GM19328 (cell line): ENCODE results near the gene S100P.
"Not testable (repeated sequence)": the region's sequence is repeated elsewhere in the genome, so short reads cannot be mapped to it uniquely, and the experiment has no call there.

ENCODE experiments used
- ATAC-seq: cut with Tn5 transposase; IDR thresholded peaks from one replicate; pipeline ENCODE4 v1.9.1; 2021; ENCODE audit warnings: mild to moderate bottlenecking, moderate library complexity; ENCODE audit not compliant: unreplicated experiment

S100P gene

GRCh38 chr4:6720202-6720699, 26.6 kb downstream of the S100P start:
- ATAC-seq: no peak

GRCh38 chr4:6721121-6721520, 27.4 kb downstream of the S100P start:
- no peak for ATAC-seq

- no peak for ATAC-seq
These were observed 29.2 kb downstream of the S100P start for GRCh38 chr4:6722891-6723290.

GRCh38 chr4:6723851-6724250, 30.2 kb downstream of the S100P start:
- no peak for ATAC-seq

- ATAC-seq: no peak
These were observed 30.9 kb downstream of the S100P start for GRCh38 chr4:6724421-6725111.

GRCh38 chr4:6725427-6725961, 31.8 kb downstream of the S100P start:
- not testable (repeated sequence) for ATAC-seq

- ATAC-seq: no peak
These were observed 33.6 kb downstream of the S100P start for GRCh38 chr4:6727081-6727942.

- no peak for ATAC-seq
These were observed 34.2 kb downstream of the S100P start for GRCh38 chr4:6727943-6728250.

GRCh38 chr4:6728320-6729029, 34.8 kb downstream of the S100P start:
- ATAC-seq: no peak

- ATAC-seq: no peak
These were observed 37.1 kb downstream of the S100P start for GRCh38 chr4:6730603-6731317.

- no peak for ATAC-seq
These were observed 37.6 kb downstream of the S100P start for GRCh38 chr4:6731318-6731675.

GRCh38 chr4:6731780-6732179, 38.1 kb downstream of the S100P start:
- ATAC-seq: no peak

- no peak for ATAC-seq
These were observed 39.0 kb downstream of the S100P start for GRCh38 chr4:6732441-6733357.

- ATAC-seq: no peak
These were observed 39.9 kb downstream of the S100P start for GRCh38 chr4:6733358-6734164.

- ATAC-seq: no peak
These were observed 40.6 kb downstream of the S100P start for GRCh38 chr4:6734165-6734786.

- no peak for ATAC-seq
These were observed 46.2 kb downstream of the S100P start for GRCh38 chr4:6739920-6740319.

GRCh38 chr4:6740347-6740746, 46.7 kb downstream of the S100P start:
- no peak for ATAC-seq

- no peak for ATAC-seq
These were observed 48.8 kb downstream of the S100P start for GRCh38 chr4:6742507-6742906.
